ENCODE results near the gene NCBP3.

NCBP3 gene

DNA sequence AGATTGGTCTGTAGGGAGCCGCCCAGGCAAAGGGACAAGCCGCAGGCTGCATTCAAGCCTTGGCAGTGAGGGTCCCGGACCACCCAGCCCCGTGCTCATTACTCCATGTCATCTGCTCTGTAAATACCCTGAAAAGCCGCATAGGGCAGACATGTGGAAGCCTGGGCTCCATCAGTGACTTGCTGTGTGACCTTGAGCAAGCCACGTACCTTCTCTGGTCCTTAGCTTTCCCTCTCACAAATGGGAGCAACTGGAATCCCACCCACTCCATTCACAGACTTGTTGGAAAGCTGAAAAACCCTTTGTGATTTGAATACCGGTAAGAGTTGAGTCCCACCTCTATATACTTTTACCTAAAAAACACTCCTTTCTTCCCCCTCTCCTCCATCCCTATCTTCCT lies 34.9 kb upstream of the NCBP3 start:
- H3K9me3 ChIP-seq (ENCODE audit: control insufficient read depth, low read length), result no peaks in the 10 kb centered on the region
- no peak overlapping the region for H3K4me2 ChIP-seq (ENCODE audit: low read length, poor library complexity, severe bottlenecking)
- no peak overlapping the region for H4K8ac ChIP-seq (ENCODE audit: low read length)
- H2BK120ac ChIP-seq (ENCODE audit: low read depth, low read length), result no peak overlapping the region
- H2AK5ac ChIP-seq (ENCODE audit: low read length, severe bottlenecking), result no peak overlapping the region
- H3K23ac ChIP-seq (ENCODE audit: low read length in 2 of 2), result no peak overlapping the region
- H2BK15ac ChIP-seq (ENCODE audit: low read depth, poor library complexity, severe bottlenecking), result no peak overlapping the region
- peaks cover 36% of the 10 kb centered on the region for H3K4me1 ChIP-seq (ENCODE audit: control insufficient read depth, insufficient read depth, low read depth, low read length)
- H3K27ac ChIP-seq (ENCODE audit: low read length, poor library complexity, severe bottlenecking), result no peak overlapping the region
- H2BK12ac ChIP-seq (ENCODE audit: low read length in 2 of 2), result no peak overlapping the region
- H3K4me3 ChIP-seq (ENCODE audit: insufficient read depth in 1 of 2, low read depth in 1 of 2, low read length in 2 of 2), result no peak overlapping the region
- peaks cover 10% of the 10 kb centered on the region for H3K79me1 ChIP-seq (replicated peaks; ENCODE audit: low read length, poor library complexity, severe bottlenecking)
- no peak overlapping the region for H2AFZ ChIP-seq (ENCODE audit: low read depth, low read length)
- no peak overlapping the region for H3K14ac ChIP-seq (ENCODE audit: low read length in 2 of 2)
- WGBS, result 97% methylated on average over 7 of the region's 7 CpGs
- no peak for DNase-seq
- H3K36me3 ChIP-seq (ENCODE audit: control insufficient read depth in 1 of 2, insufficient read depth in 2 of 2, low read depth in 1 of 2, low read length in 2 of 2), result peaks cover 63 to 65% of the 10 kb centered on the region in 2 experiments
- no peaks in the 10 kb centered on the region for H3K27me3 ChIP-seq (ENCODE audit: control insufficient read depth in 1 of 2, insufficient read depth in 1 of 2, low read length in 2 of 2)
- H3K4ac ChIP-seq (ENCODE audit: low read depth in 1 of 2, low read length in 2 of 2), result no peak overlapping the region
- no peak overlapping the region for H3K9ac ChIP-seq (ENCODE audit: low read length)
- no peak overlapping the region for H2BK5ac ChIP-seq (ENCODE audit: low read depth, low read length, poor library complexity, severe bottlenecking)
- no peak overlapping the region for H4K91ac ChIP-seq (ENCODE audit: low read length)
- no peak overlapping the region for H3K18ac ChIP-seq (ENCODE audit: low read depth in 1 of 2, low read length in 2 of 2)

DNA sequence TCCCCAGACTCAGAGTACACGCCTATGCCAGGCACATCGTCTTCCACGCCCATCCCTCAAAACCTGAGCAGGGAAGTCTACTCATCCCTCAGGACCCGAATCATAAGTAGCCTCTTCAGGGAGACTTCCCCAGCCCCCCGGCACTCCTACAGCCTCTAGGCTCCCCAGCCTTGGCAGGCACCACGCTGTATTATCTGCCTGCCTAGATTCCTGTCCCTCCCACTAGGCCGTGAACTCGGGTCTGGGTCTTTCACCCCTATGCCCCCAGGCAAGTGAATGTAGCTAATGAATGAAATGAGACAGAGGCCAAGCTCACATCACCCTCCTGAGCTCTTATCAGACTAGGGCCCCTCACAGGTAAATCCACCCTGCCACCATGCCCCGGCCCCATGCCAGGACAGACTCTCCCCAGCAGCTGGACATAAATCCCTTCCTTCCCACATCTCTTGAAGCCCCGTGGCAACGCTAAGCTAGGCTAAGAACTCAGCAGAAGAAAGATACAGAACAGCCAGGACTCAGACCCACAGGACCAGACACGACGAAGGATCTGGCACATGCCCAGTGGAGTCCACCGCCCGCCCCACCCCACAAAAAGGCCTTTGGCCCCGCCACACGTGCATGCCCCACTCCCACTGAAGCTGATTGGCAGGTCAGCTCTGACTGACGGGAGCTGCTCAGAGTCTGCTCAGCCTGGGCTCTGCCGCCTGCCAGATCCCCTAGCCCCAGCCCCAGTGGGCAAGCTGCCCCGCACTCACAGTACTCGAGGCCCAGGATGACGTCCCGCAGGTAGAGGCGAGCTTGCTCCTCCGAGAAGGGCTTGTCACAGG lies 33.8 kb upstream of the NCBP3 start:
- H3K79me1 ChIP-seq (replicated peaks; ENCODE audit: low read length, poor library complexity, severe bottlenecking), result peaks cover 13% of the 10 kb centered on the region
- H3K23ac ChIP-seq (ENCODE audit: low read length in 2 of 2), result no peak overlapping the region
- H3K9me3 ChIP-seq (ENCODE audit: control insufficient read depth, low read length), result no peaks in the 10 kb centered on the region
- peak overlapping the region in 1 of 2 experiments; percentile 29 for H3K4me3 ChIP-seq (ENCODE audit: insufficient read depth in 1 of 2, low read depth in 1 of 2, low read length in 2 of 2)
- no peak overlapping the region for H2BK120ac ChIP-seq (ENCODE audit: low read depth, low read length)
- peak overlapping the region; percentile 33 for H4K8ac ChIP-seq (ENCODE audit: low read length)
- peak overlapping the region; percentile 37 for H2AK5ac ChIP-seq (ENCODE audit: low read length, severe bottlenecking)
- H2AFZ ChIP-seq (ENCODE audit: low read depth, low read length), result no peak overlapping the region
- no peak overlapping the region for H2BK5ac ChIP-seq (ENCODE audit: low read depth, low read length, poor library complexity, severe bottlenecking)
- H3K4me1 ChIP-seq (ENCODE audit: control insufficient read depth, insufficient read depth, low read depth, low read length), result peaks cover 24% of the 10 kb centered on the region
- peak overlapping the region in 1 of 2 experiments; percentile 18 for H3K4ac ChIP-seq (ENCODE audit: low read depth in 1 of 2, low read length in 2 of 2)
- H3K14ac ChIP-seq (ENCODE audit: low read length in 2 of 2), result no peak overlapping the region
- peak overlapping the region; percentile 21 for H3K4me2 ChIP-seq (ENCODE audit: low read length, poor library complexity, severe bottlenecking)
- H3K9ac ChIP-seq (ENCODE audit: low read length), result peak overlapping the region; percentile 49
- peak overlapping the region in 1 of 2 experiments; percentile 37 for H2BK12ac ChIP-seq (ENCODE audit: low read length in 2 of 2)
- no peaks in the 10 kb centered on the region for H3K27me3 ChIP-seq (ENCODE audit: control insufficient read depth in 1 of 2, insufficient read depth in 1 of 2, low read length in 2 of 2)
- H3K27ac ChIP-seq (ENCODE audit: low read length, poor library complexity, severe bottlenecking), result no peak overlapping the region
- H3K36me3 ChIP-seq (ENCODE audit: control insufficient read depth in 1 of 2, insufficient read depth in 2 of 2, low read depth in 1 of 2, low read length in 2 of 2), result peaks cover 65 to 70% of the 10 kb centered on the region in 2 experiments
- no peak overlapping the region for H3K18ac ChIP-seq (ENCODE audit: low read depth in 1 of 2, low read length in 2 of 2)
- WGBS, result 83% methylated on average over 25 of the region's 25 CpGs
- DNase-seq, result no peak
- H2BK15ac ChIP-seq (ENCODE audit: low read depth, poor library complexity, severe bottlenecking), result no peak overlapping the region
- no peak overlapping the region for H4K91ac ChIP-seq (ENCODE audit: low read length)

DNA sequence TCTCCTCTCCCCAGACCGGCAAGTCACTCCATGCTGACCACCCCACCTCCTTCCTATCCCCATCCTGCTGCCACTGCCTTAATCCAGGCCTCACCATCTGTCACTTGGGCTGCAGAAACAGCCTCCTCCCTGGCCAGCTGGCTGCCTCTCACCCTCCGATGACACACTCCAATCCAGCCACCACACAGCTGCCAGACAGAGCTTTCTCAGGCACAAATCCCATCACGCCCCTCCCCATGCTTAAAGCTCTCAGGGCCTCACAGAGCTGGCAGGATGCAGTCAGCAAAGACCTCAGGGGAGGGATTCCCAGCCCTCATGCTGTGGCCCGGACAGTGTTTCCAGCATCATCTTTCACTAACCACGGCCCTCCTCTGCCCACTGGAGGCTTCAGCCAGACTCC lies 33.1 kb upstream of the NCBP3 start:
- Histone ChIP-seq H3K27ac (ENCODE audit: low read length, poor library complexity, severe bottlenecking) (no peak overlapping the region), H2BK120ac (ENCODE audit: low read depth, low read length) (no peak overlapping the region), H2BK12ac (ENCODE audit: low read length in 2 of 2) (peak overlapping the region in 1 of 2 experiments; percentile 37), H3K9me3 (ENCODE audit: control insufficient read depth, low read length) (no peaks in the 10 kb centered on the region), H2AFZ (ENCODE audit: low read depth, low read length) (no peak overlapping the region), H2BK5ac (ENCODE audit: low read depth, low read length, poor library complexity, severe bottlenecking) (no peak overlapping the region), H3K79me1 (replicated peaks; ENCODE audit: low read length, poor library complexity, severe bottlenecking) (peaks cover 12% of the 10 kb centered on the region), H3K4me3 (ENCODE audit: insufficient read depth in 1 of 2, low read depth in 1 of 2, low read length in 2 of 2) (peak overlapping the region in 1 of 2 experiments; percentile 29), H3K36me3 (ENCODE audit: control insufficient read depth in 1 of 2, insufficient read depth in 2 of 2, low read depth in 1 of 2, low read length in 2 of 2) (peaks cover 59 to 64% of the 10 kb centered on the region in 2 experiments), H3K9ac (ENCODE audit: low read length) (peak overlapping the region; percentile 49), H2AK5ac (ENCODE audit: low read length, severe bottlenecking) (no peak overlapping the region), H3K14ac (ENCODE audit: low read length in 2 of 2) (no peak overlapping the region), H4K91ac (ENCODE audit: low read length) (no peak overlapping the region), H3K4me1 (ENCODE audit: control insufficient read depth, insufficient read depth, low read depth, low read length) (peaks cover 21% of the 10 kb centered on the region), H2BK15ac (ENCODE audit: low read depth, poor library complexity, severe bottlenecking) (no peak overlapping the region), H3K27me3 (ENCODE audit: control insufficient read depth in 1 of 2, insufficient read depth in 1 of 2, low read length in 2 of 2) (no peaks in the 10 kb centered on the region), H3K18ac (ENCODE audit: low read depth in 1 of 2, low read length in 2 of 2) (peak overlapping the region in 1 of 2 experiments; percentile 51), H3K4ac (ENCODE audit: low read depth in 1 of 2, low read length in 2 of 2) (peak overlapping the region in 1 of 2 experiments; percentile 18), H3K4me2 (ENCODE audit: low read length, poor library complexity, severe bottlenecking) (peak overlapping the region; percentile 21), H4K8ac (ENCODE audit: low read length) (peak overlapping the region; percentile 33), H3K23ac (ENCODE audit: low read length in 2 of 2) (no peak overlapping the region)
- peak; percentile 63 for DNase-seq
- 46% methylated on average over 5 of the region's 5 CpGs for WGBS

DNA sequence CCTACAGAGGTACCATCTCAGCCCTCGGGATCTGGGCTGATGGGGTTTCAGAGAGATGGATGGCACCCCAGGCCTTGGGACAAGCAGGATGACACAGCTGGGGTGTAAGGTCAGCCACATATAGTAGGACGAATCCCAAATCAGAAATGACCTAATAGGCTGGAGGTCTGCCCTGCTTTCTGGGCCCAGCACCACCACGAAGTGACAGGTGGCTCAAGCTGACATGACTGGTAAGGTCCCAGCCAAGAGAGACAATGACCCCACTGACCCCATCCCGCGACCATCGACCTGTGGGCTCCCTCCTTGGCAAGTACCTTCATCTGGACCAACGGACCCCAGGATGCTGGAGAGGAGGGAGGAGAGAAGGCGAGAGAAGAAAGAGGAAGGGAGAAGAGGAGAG lies 31.2 kb upstream of the NCBP3 start:
- no peaks in the 10 kb centered on the region for H3K9me3 ChIP-seq (ENCODE audit: control insufficient read depth, low read length)

More for the DNA sequence above, 31.2 kb upstream of the NCBP3 start:
- Histone ChIP-seq H3K9ac (ENCODE audit: low read length) (no peak overlapping the region), H4K8ac (ENCODE audit: low read length) (no peak overlapping the region), H4K91ac (ENCODE audit: low read length) (no peak overlapping the region), H2BK15ac (ENCODE audit: low read depth, poor library complexity, severe bottlenecking) (no peak overlapping the region), H3K23ac (ENCODE audit: low read length in 2 of 2) (no peak overlapping the region), H3K4me3 (ENCODE audit: insufficient read depth in 1 of 2, low read depth in 1 of 2, low read length in 2 of 2) (no peak overlapping the region), H3K4ac (ENCODE audit: low read depth in 1 of 2, low read length in 2 of 2) (no peak overlapping the region), H2AFZ (ENCODE audit: low read depth, low read length) (no peak overlapping the region), H2BK5ac (ENCODE audit: low read depth, low read length, poor library complexity, severe bottlenecking) (no peak overlapping the region), H3K14ac (ENCODE audit: low read length in 2 of 2) (no peak overlapping the region), H3K79me1 (replicated peaks; ENCODE audit: low read length, poor library complexity, severe bottlenecking) (peaks cover 5% of the 10 kb centered on the region), H3K4me2 (ENCODE audit: low read length, poor library complexity, severe bottlenecking) (no peak overlapping the region), H2BK120ac (ENCODE audit: low read depth, low read length) (no peak overlapping the region), H2BK12ac (ENCODE audit: low read length in 2 of 2) (no peak overlapping the region), H3K27ac (ENCODE audit: low read length, poor library complexity, severe bottlenecking) (no peak overlapping the region), H3K27me3 (ENCODE audit: control insufficient read depth in 1 of 2, insufficient read depth in 1 of 2, low read length in 2 of 2) (no peaks in the 10 kb centered on the region), H2AK5ac (ENCODE audit: low read length, severe bottlenecking) (no peak overlapping the region), H3K18ac (ENCODE audit: low read depth in 1 of 2, low read length in 2 of 2) (no peak overlapping the region), H3K4me1 (ENCODE audit: control insufficient read depth, insufficient read depth, low read depth, low read length) (peaks cover 15% of the 10 kb centered on the region), H3K36me3 (ENCODE audit: control insufficient read depth in 1 of 2, insufficient read depth in 2 of 2, low read depth in 1 of 2, low read length in 2 of 2) (peaks cover 57 to 64% of the 10 kb centered on the region in 2 experiments)
- WGBS, result 95% methylated on average over 7 of the region's 8 CpGs
- no peak for DNase-seq
